ENCODE results near the gene METRN.
A peak's percentile ranks its signal among the peaks of the same experiment; 100 is the strongest.

Gene METRN

DNA sequence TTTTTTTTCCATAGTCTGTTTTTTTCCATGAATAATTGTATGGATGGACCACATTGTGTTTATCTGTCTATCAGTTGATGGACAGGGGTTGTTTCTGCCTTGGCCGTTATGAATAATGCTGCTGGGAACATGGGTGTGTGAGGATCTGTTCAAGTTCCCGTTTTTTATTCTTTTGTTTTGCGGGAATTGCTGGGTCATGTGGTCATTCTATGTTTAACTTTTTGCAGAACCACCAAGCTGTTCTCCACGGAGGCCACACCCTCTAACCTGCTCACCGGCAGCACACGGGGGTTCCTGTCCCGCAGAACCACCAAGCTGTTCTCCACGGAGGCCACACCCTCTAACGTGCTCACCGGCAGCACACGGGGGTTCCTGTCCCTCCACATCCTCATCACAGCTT, 39.7 kb downstream of the METRN start:
- no peaks in the 10 kb centered on the region for H3K36me3 Mint-ChIP-seq
- H3K27ac Mint-ChIP-seq = no peak overlapping the region
- no peaks in the 10 kb centered on the region for H3K4me1 Mint-ChIP-seq
- no peak overlapping the region for H3K4me3 Mint-ChIP-seq
- no peak for ATAC-seq
- H3K9me3 Mint-ChIP-seq = no peaks in the 10 kb centered on the region
- DNase-seq (ENCODE audit: low spot score in 2 of 2) = no peak

DNA sequence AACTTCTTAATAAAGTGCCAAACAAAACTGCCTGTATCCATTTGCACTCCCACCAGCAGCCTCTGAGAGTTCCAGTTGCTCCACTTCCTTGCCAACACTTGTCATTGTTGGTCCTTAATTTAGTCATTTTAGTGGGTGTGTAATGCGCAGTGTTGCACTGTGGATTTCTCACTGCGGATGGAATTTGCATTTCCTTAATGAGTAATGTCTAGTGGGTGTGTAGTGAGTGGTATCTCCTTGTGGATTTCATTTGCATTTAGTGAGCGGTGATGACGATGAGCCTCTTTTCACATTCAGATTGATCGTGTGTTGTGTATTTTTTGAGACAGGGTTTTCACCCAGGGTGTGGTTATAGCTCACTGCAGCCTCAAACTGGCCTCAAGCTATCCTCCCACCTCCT, 41.5 kb downstream of the METRN start:
- no peak for DNase-seq (ENCODE audit: low spot score in 2 of 2)
- H3K36me3 Mint-ChIP-seq = no peaks in the 10 kb centered on the region
- H3K27ac Mint-ChIP-seq = no peak overlapping the region
- H3K9me3 Mint-ChIP-seq = no peaks in the 10 kb centered on the region
- H3K4me3 Mint-ChIP-seq = no peak overlapping the region
- ATAC-seq = peak; percentile 62
- no peaks in the 10 kb centered on the region for H3K4me1 Mint-ChIP-seq

DNA sequence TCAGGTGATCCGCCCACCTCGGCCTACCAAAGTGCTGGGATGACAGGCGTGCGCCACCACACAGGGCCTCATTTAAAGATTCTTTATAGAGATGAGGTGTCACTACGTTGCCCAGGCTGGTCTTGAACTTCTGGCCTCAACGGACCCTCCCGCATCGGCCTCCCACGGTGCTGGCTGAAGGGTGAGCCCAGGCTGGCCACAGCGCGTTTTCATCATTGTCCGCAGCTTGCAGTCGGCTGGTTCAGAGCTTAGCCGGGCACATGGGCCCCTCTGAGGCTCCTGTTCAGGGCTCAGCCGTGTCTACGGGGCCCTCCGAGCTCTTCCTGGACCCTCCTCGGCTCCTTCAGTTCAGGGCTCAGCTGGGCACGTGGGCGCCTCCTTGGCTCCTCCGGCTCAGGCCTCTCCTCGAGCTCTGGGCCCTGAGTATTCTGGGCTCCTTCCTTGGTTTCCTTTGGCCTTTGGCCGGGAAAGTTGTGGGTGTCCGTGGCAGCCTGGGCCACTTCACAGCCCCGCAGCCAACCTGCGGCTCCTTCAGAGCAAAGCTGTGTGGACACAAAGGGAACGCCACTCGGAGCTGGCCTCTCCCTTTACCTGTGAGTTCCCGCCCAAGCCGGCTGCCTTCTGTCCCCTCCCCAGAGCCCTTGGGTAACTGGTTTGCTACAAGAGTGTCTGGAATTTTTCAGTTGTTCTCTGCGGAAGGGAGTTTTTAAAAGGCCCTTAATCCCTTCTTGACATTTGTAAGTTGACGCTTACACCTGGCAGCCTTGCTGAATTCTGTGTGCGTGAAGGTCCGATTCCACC, 44.4 kb downstream of the METRN start:
- no peaks in the 10 kb centered on the region for H3K4me1 Mint-ChIP-seq
- ATAC-seq (no peak), DNase-seq (ENCODE audit: low spot score in 2 of 2) (no peak)
- H3K36me3 Mint-ChIP-seq = no peaks in the 10 kb centered on the region
- no peaks in the 10 kb centered on the region for H3K9me3 Mint-ChIP-seq
- H3K27ac Mint-ChIP-seq = no peak overlapping the region
- H3K4me3 Mint-ChIP-seq = no peak overlapping the region

DNA sequence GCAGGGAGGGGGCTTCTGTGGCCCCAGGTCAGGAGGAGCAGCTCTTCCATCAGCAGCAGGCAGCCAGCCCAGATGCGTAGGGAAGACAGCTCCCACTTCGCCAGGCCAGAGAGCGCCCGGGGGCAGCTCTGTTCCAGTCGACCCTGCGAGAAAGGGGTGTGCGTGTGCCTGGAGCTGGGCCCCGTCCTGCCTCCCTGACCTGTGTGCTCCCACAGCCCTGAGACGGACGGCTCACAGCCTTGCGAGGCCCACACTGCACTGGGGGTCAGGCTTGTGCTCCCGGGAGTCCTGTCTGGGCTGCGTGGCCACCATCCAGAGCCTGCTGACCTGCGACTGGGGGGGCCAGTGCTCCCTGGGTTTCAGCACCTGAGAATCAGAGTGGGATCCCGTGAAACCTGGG, 45.1 kb downstream of the METRN start:
- H3K27ac Mint-ChIP-seq = no peak overlapping the region
- H3K4me3 Mint-ChIP-seq = no peak overlapping the region
- H3K4me1 Mint-ChIP-seq = no peaks in the 10 kb centered on the region
- DNase-seq (ENCODE audit: low spot score in 2 of 2) (no peak), ATAC-seq (no peak)
- no peaks in the 10 kb centered on the region for H3K9me3 Mint-ChIP-seq
- H3K36me3 Mint-ChIP-seq = no peaks in the 10 kb centered on the region

DNA sequence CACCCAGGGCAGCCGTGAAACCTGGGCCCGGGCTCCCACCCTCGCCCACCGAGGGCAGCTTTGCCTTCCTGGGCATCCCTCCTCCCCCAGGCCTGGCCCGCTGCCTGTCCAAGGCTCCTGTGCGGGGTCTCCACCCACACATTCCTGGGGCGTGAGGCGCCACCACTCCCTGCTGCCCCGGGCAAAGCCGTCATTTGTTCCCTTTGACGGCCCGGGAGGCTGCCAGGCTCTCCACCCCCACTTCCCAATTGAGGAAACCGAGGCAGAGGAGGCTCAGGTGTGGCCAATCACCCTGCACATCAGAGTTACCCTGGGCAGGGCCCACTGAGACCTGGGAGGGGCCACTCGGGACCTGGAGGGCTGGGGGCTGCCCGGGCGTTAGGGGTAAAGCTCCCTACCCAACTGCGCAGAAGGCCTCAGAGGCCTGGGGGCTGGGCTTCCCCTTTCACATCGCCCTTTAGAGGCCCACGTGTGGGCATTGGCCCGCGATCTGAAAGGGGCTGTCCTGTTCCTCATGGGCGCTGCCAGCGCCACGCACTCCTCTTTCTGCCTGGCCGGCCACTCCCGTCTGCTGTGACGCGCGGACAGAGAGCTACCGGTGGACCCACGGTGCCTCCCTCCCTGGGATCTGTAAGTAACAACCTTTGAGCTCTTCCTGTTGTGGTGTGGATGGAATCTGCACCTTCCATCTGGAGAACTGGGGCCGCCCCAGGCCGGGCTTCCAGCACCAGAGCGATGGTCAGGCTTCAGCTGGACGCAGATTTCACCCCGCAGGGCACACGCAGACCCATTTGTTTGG, 45.8 kb downstream of the METRN start, which contains the start of gene MSLN:
MSLN (plus strand) TSS at position 190 of the 799 bp plus-strand sequence. CDS start 1,947 bp downstream, outside the sequence.
- no peak within 1 kb of the TSS for H3K27ac Mint-ChIP-seq
- H3K4me3 Mint-ChIP-seq = no peak within 1 kb of the TSS
- no peaks in the 10 kb centered on the region for H3K4me1 Mint-ChIP-seq
- no peaks in the 10 kb centered on the region for H3K9me3 Mint-ChIP-seq
- no peak for ATAC-seq
- no peak for DNase-seq (ENCODE audit: low spot score in 2 of 2)
- H3K36me3 Mint-ChIP-seq = no peaks in the 10 kb centered on the region

DNA sequence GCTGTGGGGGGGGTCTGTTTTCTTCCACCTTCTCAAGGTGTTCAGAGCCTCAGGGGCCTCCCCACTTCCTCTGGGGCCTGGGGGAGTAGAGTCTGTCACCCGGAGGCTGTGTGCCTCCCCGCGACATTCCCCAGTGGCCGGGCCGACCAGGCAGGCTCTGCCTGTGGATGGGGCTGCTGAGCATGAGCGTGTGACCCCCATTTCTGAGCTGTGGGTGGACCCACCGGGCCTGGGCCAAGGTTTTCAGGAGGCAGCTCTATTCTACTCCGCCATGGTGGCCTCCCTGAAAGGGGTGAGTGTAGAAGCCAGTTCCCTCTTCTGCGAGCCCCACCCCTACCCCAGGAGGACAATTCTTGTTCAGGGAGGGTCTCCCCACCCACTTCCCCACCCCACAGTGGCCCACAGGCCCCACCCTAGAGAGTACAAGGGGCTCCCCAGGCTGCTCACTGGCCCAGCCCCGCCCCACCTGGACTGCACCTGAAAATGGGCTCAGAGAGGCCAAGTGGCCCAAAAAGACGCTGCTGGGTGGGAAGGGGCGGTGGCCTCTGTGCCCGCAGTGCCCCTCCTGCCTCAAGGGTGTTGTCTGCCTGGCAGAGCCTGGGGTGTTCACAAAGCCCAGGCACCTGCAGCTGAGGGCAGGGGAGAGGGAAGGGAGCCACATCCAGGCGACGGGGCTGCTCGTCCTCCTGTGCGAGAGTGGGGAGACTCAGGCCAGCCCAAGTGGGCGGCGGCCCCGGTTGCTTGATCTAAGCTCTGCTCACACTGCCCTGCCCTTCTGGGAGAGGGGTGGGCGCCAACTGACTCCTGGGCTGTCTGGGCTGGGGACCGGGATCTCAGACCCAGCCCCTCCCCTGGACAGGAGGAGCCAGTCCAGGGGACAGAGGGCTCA, 47.0 kb downstream of the METRN start:
- H3K4me1 Mint-ChIP-seq = no peaks in the 10 kb centered on the region
- no peak for ATAC-seq
- no peak overlapping the region for H3K27ac Mint-ChIP-seq

DNA sequence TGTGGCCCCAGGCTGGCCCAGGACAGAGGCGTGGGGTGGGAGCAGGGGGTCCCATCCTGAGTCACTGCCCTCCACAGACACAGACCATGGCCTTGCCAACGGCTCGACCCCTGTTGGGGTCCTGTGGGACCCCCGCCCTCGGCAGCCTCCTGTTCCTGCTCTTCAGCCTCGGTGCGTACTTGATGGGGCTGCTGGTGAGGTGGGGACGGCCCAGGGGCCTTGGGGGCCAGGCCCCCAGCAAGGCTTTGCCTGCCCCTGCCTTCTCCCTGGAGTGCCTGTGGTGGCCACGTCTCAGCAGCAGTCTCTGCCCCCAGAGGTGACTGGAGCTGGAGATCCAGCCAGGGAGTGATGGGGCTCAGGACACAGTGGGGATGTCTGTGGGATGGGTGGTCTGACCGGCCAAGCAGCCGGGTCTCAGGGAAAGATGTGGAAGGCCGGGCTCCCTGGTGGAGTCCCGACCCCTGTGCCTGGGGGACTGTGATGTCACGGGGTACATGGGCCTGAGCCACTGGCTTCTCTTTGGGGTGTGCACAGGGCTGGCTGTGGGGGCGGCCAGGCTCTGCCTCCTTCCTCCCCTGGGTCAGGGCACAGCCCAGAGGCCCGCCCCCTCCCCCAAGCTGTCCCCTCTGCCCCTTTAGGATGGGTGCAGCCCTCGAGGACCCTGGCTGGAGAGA, 47.8 kb downstream of the METRN start:
- H3K36me3 Mint-ChIP-seq = no peaks in the 10 kb centered on the region

More for the DNA sequence above, 47.0 kb downstream of the METRN start:
- Mint-ChIP-seq H3K9me3 (no peaks in the 10 kb centered on the region), H3K4me3 (no peak overlapping the region), H3K36me3 (no peaks in the 10 kb centered on the region)
- no peak for DNase-seq (ENCODE audit: low spot score in 2 of 2)

DNA sequence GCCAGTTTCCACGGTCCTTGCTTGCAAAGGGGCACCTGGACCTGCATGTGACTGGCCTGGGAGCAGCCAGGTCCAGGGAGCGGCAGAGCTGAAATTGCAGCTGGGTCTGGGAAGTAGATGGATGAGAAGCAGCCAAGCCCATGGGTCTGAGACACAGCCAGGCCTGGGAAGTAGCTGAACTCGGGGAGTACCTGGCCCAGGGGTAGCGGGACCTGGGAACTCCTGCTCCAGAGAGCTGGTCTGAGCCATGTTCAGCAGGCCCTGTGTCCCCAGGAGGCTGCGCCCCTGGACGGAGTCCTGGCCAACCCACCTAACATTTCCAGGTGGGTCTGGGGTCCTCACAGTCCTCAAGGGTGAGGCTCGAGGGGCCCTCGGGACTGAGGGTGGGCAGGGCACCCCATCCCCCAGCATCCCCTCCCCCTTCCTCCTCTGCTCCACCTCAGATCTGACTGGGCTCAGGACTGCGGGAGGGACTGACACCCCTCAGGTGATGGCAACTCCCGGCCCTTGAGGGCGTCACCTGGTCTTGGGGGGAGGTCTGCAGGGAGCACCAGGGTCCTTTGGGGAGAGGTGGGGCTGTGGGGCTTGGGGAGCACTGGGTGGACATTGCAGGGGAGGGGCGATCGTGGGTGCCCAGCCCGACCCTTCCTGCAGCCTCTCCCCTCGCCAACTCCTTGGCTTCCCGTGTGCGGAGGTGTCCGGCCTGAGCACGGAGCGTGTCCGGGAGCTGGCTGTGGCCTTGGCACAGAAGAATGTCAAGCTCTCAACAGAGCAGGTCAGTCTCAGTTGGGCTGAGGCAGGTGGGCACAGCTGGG, 48.7 kb downstream of the METRN start:
- Mint-ChIP-seq H3K36me3 (no peaks in the 10 kb centered on the region), H3K4me3 (no peak overlapping the region), H3K27ac (no peak overlapping the region), H3K9me3 (no peaks in the 10 kb centered on the region), H3K4me1 (no peaks in the 10 kb centered on the region)
- no peak for ATAC-seq
- no peak for DNase-seq (ENCODE audit: low spot score in 2 of 2)

More for the DNA sequence above, 47.8 kb downstream of the METRN start:
- no peak overlapping the region for H3K27ac Mint-ChIP-seq
- no peaks in the 10 kb centered on the region for H3K9me3 Mint-ChIP-seq
- H3K4me1 Mint-ChIP-seq = no peaks in the 10 kb centered on the region
- DNase-seq (ENCODE audit: low spot score in 2 of 2) = no peak
- peak; percentile 4 for ATAC-seq
- H3K4me3 Mint-ChIP-seq = no peak overlapping the region

DNA sequence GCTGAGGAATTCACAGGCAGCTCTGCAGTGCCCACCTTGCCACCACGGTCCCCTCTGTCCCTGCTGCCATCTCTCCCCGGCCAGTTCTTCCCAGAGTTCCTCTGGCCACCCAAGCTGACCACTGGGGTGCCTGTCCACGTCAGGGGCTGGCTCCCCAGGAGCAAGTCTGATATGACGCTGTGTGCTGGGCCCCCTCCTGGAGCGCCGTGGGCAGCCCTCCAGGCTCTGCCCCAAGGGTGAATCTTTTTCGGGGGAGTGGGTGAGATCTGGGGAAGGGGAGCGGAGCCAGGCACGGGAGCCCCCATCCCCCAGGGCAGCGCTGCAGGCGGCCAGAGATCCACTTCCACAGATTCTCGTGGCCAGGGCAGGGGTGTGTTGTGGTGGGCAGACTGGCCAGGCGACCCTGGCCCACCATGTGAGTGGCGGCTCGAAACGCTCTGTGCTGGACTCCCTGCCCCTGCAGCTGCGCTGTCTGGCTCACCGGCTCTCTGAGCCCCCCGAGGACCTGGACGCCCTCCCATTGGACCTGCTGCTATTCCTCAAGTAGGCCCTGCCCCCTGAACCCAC, 49.3 kb downstream of the METRN start:
- Mint-ChIP-seq H3K27ac (no peak overlapping the region), H3K9me3 (no peaks in the 10 kb centered on the region), H3K4me1 (no peaks in the 10 kb centered on the region), H3K36me3 (no peaks in the 10 kb centered on the region), H3K4me3 (no peak overlapping the region)
- DNase-seq (ENCODE audit: low spot score in 2 of 2) = no peak
- ATAC-seq = no peak

DNA sequence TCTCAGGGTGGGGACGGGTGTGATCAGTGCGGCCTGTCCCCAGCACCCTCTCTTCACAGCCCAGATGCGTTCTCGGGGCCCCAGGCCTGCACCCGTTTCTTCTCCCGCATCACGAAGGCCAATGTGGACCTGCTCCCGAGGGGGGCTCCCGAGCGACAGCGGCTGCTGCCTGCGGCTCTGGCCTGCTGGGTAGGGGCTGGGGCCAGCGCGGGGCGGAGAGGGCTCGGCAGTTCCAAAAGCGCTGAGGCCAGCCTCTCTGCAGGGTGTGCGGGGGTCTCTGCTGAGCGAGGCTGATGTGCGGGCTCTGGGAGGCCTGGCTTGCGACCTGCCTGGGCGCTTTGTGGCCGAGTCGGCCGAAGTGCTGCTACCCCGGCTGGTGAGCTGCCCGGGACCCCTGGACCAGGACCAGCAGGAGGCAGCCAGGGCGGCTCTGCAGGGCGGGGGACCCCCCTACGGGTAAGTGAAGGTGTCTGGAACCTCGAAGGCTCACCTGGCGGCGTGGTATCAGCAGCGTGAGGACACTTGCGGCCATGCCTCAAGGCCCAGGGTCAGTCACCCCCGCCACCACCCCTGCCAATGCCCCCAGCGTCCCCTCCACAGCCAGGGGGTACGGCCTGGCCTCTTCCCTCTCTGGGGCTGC, 50.0 kb downstream of the METRN start:
- Mint-ChIP-seq H3K36me3 (no peaks in the 10 kb centered on the region), H3K4me3 (no peak overlapping the region), H3K4me1 (no peaks in the 10 kb centered on the region), H3K9me3 (no peaks in the 10 kb centered on the region), H3K27ac (no peak overlapping the region)
- DNase-seq (ENCODE audit: low spot score in 2 of 2) (no peak), ATAC-seq (no peak)

DNA sequence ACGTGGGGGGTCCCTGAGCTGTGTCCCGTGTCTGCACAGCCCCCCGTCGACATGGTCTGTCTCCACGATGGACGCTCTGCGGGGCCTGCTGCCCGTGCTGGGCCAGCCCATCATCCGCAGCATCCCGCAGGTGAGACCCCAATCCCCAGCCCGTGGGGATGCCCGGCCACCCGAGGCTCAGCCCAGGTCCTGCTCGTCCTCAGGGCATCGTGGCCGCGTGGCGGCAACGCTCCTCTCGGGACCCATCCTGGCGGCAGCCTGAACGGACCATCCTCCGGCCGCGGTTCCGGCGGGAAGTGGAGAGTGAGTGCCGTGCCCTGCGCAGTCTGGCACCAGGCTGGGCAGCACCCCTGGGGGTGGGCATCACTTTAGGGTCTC, 50.6 kb downstream of the METRN start:
- ATAC-seq = no peak
- Mint-ChIP-seq H3K4me1 (no peaks in the 10 kb centered on the region), H3K4me3 (no peak overlapping the region), H3K9me3 (no peaks in the 10 kb centered on the region), H3K27ac (no peak overlapping the region), H3K36me3 (no peaks in the 10 kb centered on the region)
- DNase-seq (ENCODE audit: low spot score in 2 of 2) = no peak

DNA sequence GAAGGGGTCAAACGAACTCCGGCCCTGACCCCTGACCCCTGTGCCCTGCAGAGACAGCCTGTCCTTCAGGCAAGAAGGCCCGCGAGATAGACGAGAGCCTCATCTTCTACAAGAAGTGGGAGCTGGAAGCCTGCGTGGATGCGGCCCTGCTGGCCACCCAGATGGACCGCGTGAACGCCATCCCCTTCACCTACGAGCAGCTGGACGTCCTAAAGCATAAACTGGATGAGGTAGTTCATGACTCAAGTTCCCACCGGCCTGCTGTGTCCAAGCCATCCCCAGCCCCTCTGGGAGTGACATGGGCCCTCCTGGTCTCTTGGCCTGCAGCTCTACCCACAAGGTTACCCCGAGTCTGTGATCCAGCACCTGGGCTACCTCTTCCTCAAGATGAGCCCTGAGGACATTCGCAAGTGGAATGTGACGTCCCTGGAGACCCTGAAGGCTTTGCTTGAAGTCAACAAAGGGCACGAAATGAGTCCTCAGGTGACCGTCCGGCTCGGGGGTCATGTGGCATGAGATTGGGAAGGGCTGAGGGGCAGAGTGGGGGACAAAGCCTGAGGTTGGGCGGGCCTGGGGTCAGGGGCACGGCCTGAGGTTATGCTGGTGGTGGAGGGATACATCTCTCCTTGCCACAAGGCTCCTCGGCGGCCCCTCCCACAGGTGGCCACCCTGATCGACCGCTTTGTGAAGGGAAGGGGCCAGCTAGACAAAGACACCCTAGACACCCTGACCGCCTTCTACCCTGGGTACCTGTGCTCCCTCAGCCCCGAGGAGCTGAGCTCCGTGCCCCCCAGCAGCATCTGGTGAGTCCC, 51.3 kb downstream of the METRN start:
- Mint-ChIP-seq H3K4me3 (no peak overlapping the region), H3K4me1 (no peaks in the 10 kb centered on the region), H3K36me3 (no peaks in the 10 kb centered on the region), H3K27ac (no peak overlapping the region), H3K9me3 (no peaks in the 10 kb centered on the region)
- no peak for ATAC-seq
- DNase-seq (ENCODE audit: low spot score in 2 of 2) = no peak

Measured in stimulated activated effector memory CD8-positive, alpha-beta T cell treated with anti-CD3 and anti-CD28 coated beads, Interleukin-12 subunit alpha, Interleukin-12 subunit beta, amount 100 ng/mL, for 72 hours (primary cell).